Right ventricle myocardium superior (tissue), 1 donor: ENCODE results near the gene ADAMTS1. TPM values are rescaled to one million over a fixed set of nuclear protein-coding genes. Genes with fewer than 3 reads are reported as not detected.
"Not testable (repeated sequence)": the region's sequence is repeated elsewhere in the genome, so short reads cannot be mapped to it uniquely, and the experiment has no call there.

ENCODE experiments used
- ATAC-seq: fragments of 200-7000 bp; cut with Tn5 transposase; one replicate; pipeline ENCODE4 v1.9.1; 2020; ENCODE audit warnings: mild to moderate bottlenecking; ENCODE audit not compliant: poor library complexity
- DNase-seq: peaks from one replicate; pipeline ENCODE4 v3.0.0-alpha.2; 2020
- intact Hi-C: fragments of 100-400 bp; cut with DNase I; formaldehyde crosslinking; loops from one replicate; pipeline ENCODE4 v1.11.2; 2022
- long read RNA-seq: library from polyadenylated mRNA; unstranded; transcript quantifications from one replicate; pipeline ENCODE4 v2.0.0, GENCODE V29; 2021
- total RNA-seq: library from RNA; stranded (reverse); fragmentation: NEBNext Ultra II Directional; extraction: Animal tissue kit (Norgen Biotek cat#: 25700); gene quantifications from one replicate; pipeline ENCODE4 v1.2.1, GENCODE V29; 2021
- donor health status: DM: no; HTN: yes; CAD: no; lungs with severe emphysema.

ADAMTS1 gene
- 41.4 TPM for total RNA-seq
- long read RNA-seq, full-length matches to known transcripts, result 156 of 185 reads
- long read RNA-seq, partial matches to known transcripts, result 20 of 185 reads
- long read RNA-seq, other reads (novel, unspliced or antisense), result 9 of 185 reads

DNA sequence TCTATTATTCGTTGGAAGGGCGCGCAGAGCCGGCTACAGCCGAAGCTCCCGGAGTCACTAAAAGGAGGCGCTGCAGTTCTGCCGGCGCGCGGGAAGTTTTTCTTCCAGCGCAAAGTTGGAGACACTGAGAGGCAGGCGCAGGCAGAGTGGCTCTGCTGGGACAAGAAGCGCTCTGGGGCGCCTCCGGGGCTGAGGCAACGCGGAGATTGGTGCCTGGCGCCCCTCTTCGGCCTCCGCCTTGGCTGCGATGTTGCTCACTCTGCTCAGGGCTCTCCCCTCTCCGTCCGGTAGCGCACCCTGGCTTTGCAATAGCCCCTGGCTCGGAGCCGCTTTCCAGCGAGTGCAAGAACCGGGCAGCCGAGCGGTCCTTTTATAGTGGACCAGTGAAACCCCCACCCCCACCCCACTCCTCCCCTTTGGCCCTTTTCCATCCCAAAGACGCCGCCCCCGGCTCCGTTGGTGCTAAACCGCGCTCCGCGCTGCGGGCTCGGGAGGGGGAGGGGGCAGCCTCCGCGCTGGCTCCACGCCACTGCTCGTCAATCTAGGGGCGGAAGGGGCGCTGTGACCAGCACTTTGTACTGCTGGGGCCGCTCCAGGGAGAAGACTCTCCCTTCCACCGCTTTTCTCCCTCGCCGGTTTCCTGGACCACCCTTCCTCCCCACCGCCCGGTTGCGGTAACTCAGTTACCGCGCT is at the start of gene ADAMTS1:
ADAMTS1 (minus strand) TSS at position 344 of the 693 bp plus-strand sequence. CDS start 455 bp downstream, outside the sequence.
- peak; percentile 72 for ATAC-seq
- intact Hi-C loops, result loop anchor here (5.0 kb wide), 3 partner anchors 1207 to 1902 kb away; no protein-coding TSS in a partner anchor
- peak; percentile 94 for DNase-seq

DNA sequence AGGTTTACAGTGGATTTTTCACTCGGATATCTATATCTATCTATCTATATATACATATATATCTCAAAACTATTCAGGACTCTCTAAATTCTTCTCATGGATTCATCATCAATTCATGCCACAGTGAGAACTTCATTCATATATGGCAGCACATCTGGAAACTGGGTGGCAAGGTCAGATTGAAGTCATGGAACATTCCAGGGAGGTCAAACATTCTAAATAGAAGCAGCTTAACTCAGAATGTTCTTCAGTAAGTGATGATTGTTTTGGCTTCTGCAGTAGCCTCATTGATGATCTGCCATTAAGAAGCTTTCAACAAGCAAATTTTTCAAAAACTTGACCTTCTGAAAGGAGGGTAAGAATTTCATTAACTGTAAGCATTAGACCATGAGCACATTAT is 46.9 kb upstream of the ADAMTS1 start:
- ATAC-seq, result no peak
- intact Hi-C loops, result no loop called here
- DNase-seq, result no peak

DNA sequence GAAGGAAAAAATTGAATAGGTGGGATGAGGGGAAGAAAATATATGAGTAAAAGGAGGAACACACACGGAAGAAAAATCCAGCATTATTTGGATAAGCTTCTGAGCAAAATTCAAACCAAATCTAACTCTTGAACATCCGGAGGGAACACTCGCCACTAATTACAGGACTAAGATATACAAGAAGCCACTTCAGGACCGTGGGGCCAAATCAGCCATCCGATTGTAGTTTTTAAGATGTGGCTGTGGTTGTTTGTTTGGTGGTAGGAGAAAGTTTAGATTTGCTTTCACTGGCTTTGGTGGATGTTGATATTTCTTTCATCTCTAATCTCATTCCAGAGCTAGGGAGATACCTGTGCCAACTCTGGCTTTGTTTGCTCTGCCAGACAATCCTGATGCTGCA is 43.7 kb upstream of the ADAMTS1 start:
- ATAC-seq (no peak), DNase-seq (no peak)
- intact Hi-C loops, result no loop called here

DNA sequence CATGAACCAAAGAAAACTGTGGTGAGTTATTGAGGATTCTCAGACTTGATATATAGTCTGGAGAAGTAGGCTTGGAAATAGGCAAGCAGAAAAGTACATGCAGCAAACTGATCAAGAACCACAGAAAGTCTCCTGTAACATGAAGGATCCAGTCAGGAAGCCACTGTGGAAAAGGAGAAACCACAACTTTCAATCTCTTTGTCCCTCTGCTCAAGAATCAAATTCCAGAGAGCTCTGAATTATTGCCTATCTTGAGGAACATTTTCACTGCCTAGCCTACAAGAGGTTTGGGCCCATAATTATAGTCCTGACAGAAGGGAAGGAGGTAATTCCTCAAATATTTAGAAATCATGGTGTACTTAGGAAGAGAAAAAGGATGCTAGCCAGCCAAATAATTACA is 43.0 kb upstream of the ADAMTS1 start:
- DNase-seq (no peak), ATAC-seq (no peak)
- intact Hi-C loops, result no loop called here

DNA sequence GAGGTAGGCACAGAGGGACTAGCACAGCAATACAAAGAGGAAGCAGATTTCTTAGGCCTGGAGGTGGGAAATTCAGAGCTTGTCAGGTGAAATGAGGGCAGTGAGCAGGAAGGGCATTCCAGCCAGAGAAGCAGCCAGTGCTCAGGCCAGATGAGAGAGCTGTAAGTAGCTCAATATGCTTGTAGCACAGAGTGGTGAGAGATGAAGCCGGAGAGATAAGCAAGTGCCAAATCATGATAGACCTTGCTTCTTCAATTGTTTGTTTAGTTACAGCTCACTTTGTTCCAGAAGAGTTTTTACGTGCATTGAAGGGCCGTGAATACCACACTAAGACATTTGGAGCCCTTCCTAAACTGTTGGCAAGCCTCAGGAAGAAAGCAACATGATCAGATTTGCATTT is 42.0 kb upstream of the ADAMTS1 start:
- DNase-seq (no peak), ATAC-seq (no peak)
- intact Hi-C loops, result no loop called here

DNA sequence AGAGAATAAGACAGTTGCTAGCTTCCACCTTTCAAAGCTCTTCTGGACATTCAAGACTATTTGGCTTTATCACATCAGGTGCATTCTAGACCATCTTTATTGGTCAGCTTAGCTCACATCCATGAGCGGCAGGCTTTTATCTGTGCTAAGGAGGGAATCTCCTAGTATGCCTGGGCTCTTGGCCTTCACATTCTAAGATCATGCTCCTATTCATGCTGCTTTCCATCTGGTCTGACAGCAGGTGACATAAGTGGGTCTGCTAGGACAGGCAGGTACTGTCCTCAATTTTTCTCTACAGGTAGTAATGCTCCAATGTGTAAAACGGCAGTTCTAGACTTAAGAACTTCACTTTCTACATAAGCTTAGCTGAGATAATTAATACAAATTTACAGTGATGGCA is 39.2 kb upstream of the ADAMTS1 start:
- intact Hi-C loops, result no loop called here
- no peak for ATAC-seq
- no peak for DNase-seq

DNA sequence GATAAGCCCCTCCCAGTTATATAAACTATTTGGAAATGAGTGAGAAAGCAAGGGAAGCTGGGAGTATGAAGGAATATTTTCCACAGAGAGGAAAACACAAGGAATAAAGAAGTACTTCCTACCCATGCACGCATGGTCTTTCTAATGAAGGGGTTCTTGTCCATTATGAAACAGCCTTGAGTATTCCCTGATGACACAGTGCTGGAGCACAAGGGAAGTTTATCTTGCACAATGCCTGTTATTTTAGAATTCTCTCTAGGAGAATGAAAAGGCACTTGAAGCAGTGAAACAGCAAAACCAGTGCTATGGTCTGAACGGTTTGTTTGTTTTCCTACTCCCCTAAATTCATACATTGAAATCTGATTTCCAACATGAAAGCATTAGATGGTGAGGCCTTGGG is 38.6 kb upstream of the ADAMTS1 start:
- DNase-seq, result no peak
- intact Hi-C loops, result no loop called here

DNA sequence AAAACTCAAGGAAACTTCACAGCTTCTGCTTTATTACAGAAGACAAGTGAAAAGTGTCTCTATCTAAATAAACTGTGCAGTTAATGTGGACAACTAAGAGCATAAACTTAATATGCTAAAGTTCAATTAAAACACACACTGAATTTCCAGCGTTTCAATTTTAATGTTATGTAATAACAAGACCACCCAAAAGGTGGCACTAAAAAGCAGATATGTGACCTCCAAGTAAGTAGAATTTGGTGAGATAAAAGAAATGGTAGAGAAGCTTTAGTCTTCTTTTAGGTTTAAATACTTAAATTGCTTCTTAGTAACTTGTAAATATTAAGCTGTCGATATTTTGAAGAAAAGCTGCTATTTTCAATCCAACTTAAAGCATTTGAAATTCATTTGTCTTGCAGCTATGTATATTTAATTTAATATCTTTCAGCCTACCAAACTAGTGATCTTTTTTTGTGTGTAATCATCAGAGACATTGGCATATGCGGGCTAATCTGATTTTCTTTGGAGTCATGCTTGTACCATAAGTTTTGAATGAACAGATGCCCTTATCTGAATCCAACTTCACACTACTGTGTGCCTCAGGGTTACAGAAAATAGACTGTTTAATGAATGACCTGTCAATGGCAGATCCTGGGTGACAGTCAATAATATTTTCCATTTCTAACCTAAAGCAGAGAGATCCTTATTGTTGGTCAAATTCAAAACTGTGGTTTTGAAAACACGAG is 36.5 kb upstream of the ADAMTS1 start:
- intact Hi-C loops, result no loop called here
- ATAC-seq, result no peak
- no peak for DNase-seq

More for the DNA sequence above, 38.6 kb upstream of the ADAMTS1 start:
- peak; percentile 81 for ATAC-seq

DNA sequence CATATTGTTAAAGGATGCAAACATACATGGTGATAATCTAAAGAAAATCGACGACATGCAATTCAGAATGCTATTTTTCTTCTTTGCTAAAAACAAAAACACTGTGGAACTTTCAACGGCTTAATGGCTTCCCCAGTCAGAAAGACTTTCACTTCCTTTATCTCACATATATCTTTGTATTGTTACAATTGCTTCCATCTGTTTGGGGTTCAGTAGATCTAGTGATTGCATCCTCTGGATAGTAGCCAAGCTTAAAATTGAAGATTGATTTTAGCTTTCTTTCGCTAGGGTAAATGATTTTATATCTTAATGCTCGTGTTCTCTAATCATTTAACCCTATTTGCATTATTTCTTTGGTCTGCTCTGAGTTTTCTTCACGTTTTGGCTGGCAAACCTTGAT is 31.8 kb upstream of the ADAMTS1 start:
- intact Hi-C loops, result no loop called here
- DNase-seq (no peak), ATAC-seq (no peak)

DNA sequence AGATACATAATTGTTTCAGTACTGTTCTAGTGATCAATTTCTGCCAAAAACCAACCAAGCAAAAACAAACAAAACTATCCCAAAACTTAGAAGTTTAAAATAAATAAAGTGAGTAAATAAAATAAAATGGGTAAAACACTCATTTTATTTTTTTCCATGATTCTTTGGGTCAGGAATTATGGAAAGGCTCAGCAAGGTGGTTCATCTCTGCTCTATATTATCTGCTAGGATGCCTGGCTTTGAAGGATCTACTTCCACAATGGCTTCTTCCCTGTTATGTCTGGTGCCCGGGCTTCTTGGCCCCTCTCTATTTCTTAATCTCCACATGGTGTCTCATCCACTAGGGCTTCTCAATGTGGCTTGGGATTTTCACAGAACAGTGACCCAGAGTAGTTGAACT is 29.1 kb upstream of the ADAMTS1 start:
- intact Hi-C loops, result no loop called here
- ATAC-seq (no peak), DNase-seq (no peak)

DNA sequence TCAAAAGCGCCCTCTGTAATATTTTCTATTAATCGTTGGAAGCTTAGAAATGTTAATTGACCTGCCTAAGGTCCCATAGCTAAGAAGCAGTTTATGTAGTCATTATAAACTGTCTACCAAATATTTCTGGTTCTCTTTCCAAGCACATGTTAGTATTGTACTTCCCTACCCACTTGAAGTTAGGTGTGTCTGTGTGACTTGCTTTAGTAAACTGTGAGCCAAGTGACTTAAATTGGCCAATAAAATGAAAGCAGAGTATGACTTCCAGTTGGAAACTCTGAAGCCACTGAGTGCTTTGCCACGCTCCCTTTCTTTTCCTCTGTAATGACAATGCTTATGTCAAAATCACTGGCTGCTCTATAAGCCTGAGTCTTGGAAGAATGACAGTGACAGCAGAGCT is 20.6 kb upstream of the ADAMTS1 start:
- intact Hi-C loops, result no loop called here
- DNase-seq, result no peak
- no peak for ATAC-seq

DNA sequence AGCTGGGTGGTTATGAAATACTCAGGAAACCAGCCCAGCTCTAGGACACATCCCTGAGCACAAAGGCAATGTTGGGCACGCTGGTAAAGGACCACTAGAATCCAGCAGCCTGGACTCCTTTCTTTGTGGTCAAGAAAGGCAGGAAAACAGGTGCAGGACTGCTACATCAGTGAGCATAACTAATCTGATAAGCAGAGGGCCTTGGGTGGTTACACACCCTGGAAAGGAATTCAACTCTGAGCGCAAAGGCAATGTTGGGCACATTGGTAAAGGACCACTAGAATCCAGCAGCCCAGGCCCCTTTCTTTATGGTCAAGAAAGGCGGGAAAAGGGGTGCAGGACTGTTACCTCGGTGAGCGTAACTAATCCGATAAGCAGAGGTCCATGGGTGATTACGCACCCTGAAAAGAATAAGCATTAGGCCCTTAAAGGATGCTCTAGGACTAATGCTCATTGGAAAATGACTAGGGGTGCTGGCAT is 11.7 kb upstream of the ADAMTS1 start:
- not testable (repeated sequence) for ATAC-seq, DNase-seq
- intact Hi-C loops, result loop anchor here (10.0 kb wide), 1 partner anchor 708 kb away; no protein-coding TSS in a partner anchor

DNA sequence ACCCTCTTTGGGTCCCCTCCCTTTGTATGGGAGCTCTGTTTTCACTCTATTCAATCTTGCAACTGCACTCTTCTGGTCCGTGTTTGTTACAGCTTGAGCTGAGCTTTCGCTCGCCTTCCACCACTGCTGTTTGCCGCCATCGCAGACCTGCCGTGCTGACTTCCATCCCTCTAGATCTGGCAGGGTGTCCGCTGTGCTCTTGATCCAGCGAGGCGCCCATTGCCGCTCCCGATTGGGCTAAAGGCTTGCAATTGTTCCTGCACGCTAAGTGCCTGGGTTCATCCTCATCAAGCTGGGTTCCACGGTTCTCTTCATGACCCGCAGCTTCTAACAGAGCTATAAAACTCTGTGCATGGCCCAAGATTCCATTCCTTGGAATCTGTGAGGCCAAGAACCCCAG is 9.5 kb upstream of the ADAMTS1 start:
- not testable (repeated sequence) for DNase-seq, ATAC-seq
- intact Hi-C loops, result loop anchor here (10.0 kb wide), 1 partner anchor 710 kb away; no protein-coding TSS in a partner anchor

DNA sequence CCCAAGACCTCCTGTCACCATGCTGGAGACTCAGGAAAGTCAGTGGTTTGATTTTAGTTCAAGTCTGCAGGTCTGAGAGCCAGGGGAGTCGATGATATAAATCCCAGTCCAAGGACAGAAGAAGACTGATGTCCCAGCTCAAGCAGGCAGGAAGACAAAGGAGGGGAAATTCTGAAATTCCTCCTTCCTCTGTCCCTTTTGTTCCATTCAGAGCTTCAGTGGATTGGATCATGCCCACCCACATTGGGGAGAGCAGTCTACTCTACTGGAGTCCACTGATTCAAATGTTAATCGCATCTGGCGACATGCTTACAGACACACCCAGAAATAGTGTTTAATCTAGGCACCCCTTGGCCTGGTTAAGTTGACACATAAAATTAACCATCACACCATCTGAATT is 7.2 kb upstream of the ADAMTS1 start:
- intact Hi-C loops, result loop anchor here (10.0 kb wide), 1 partner anchor 712 kb away; no protein-coding TSS in a partner anchor
- DNase-seq (no peak), ATAC-seq (no peak)

DNA sequence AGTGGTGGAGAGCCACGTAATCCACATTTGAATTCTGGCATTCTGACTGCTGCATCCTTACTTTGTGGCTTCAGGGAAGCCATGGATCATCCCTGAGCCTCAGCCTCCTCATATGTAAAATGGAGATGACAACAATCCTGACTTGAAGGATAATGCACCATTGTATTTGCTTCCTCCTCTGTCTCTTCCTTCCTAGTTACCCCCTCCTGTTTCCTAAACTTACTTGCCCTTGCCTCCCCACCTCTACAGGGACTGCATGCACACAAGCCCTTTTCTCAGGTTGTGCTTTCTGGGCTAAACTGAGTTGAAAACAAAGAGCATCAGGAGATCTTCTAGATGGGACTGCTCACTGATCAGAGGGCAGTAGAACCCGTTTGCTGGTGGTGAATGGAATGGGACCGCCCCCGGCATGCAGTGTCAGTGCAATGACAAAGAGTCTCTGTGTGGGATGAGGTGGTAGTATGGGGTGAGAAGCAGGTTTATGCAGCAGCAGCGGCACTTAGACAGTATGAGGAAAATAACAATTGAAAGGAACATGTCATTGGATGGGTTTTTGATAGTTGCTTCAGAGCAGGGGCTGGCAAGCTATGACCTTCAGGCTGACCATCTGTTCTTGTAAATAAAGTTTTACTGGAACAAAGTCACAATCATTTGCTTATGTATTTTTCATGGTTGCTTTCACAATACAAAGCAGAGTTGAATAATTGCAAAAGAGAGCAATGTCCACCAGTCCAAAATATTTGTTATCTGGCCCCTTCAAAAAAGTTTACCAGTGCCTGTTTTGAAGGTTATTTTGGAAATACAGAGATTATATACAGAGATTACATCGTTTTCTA is 6.1 kb upstream of the ADAMTS1 start:
- ATAC-seq (no peak), DNase-seq (no peak)
- intact Hi-C loops, result loop anchor here (2.0 to 10.0 kb wide), 2 partner anchors 713 to 849 kb away; no protein-coding TSS in a partner anchor

DNA sequence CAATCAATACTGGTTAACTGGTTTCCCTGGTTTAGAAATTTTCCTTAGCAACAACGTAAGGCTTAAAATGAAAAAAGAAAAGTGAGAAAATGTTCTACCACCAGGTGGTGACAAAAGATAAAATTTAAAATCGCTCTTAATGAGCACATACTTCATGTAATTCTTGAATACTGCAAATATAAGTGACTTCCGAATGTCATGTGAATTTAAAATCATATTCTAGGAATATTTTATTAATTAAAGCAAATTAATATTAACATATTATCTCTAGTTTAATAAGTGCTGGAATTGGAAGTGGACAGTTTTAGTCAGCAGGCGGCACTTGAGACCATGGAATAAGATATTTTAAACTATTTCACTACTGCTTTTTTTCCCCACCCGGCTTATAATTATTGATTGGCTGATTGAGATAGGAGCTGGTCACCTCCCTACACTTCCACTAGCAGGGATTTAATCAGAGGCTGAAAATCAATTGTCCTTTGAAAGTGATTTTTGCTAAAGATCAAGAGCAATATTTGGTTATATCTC is 5.0 kb upstream of the ADAMTS1 start:
- intact Hi-C loops, result loop anchor here (2.0 to 10.0 kb wide), 2 partner anchors 715 to 851 kb away; no protein-coding TSS in a partner anchor
- ATAC-seq, result no peak

DNA sequence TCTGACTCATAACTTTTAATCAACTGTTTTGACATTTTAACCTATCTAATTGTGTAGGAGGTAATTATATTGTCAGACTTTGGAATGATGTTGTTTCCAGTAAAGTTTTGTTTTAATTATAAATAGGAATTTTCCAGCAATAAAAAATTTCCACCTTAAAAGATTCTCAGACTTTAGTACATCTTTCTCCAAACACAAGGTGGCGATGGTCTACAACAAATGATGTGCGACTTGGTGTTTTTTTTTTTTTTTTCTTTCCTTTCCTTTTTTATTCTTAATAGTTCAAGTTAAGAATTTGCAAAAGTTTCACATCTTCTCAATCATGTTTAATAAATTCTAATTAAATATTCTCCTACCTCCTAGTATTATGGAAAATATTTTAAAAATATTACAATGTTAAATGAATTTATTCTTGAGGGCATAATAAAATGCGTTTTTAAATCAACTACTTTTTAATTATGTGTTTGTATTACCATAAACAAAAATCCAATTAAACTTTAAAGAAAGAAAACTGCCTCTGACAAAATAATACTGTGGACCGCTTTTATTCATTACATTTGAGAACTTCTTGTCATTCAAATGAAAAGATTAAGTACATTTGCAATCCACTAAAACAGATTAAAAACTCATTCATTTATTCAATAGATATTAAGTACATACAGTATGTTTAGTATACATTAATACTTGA is 4.4 kb upstream of the ADAMTS1 start:
- DNase-seq (no peak), ATAC-seq (no peak)
- intact Hi-C loops, result loop anchor here (2.0 to 10.0 kb wide), 5 partner anchors 715 to 1898 kb away; no protein-coding TSS in a partner anchor

More for the DNA sequence above, 5.0 kb upstream of the ADAMTS1 start:
- DNase-seq, result no peak

DNA sequence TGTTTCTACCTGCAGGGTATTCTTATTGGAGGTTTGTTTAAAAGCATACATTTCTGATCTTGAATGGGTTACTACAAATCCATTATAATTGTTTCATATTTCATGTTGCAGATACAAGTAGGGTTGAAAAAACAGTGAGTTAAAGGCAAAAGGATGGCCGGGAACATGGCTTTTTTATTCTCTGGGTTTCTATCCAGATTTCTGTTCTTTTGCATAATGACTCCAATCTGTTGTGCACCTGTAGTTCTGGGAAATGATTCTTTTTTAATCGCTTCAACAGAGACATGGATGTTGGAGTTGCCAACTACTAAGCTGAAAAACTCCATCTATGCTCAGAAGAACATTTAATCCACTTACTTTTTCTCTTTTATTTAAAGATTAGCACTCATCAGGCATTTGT is 2.7 kb upstream of the ADAMTS1 start:
- intact Hi-C loops, result loop anchor here (5.0 kb wide), 3 partner anchors 1204 to 1899 kb away; no protein-coding TSS in a partner anchor
- ATAC-seq (no peak), DNase-seq (no peak)
